ENCODE results near the gene SRMS.
A peak's percentile ranks its signal among the peaks of the same experiment; 100 is the strongest.
"Not testable (repeated sequence)": the region's sequence is repeated elsewhere in the genome, so short reads cannot be mapped to it uniquely, and the experiment has no call there.

SRMS gene

DNA sequence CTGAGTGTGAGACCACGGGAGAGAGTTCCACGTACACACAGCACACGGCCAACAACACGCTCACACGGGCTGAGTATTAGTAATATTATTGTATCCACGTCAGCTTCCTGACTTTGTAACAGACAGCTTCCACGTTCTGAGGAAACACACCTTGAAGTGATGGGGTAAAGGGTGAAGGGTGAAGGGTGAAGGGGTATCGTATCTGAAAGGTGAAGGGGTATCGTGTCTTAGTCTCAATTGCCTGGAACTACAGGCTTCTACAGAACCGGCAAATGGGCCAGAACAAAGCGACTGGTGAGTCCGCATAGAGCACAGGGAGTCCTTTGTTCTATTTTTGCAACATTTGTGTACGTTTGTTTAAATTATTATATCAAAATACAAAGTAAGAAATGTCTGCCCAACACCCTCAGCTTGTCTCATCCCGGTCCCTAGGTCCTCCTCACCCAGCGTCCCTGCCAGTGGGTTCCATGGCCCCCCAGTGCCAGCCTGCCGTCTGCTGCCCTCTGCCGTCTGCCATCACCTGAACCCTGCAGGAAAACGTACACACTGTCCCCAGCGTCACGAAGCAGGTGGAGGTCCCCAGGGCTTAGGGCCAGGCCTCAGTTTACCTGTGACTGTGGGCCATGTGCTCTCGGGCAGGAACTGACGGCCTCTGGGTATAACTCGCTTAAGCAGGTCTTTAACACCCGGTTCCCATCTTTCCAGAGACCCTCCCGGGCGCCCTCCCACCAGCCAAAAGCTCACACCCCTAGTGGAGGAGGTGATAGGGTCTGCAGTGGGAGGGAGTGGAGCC lies 30.9 kb upstream of the SRMS start:
- no peak for DNase-seq

DNA sequence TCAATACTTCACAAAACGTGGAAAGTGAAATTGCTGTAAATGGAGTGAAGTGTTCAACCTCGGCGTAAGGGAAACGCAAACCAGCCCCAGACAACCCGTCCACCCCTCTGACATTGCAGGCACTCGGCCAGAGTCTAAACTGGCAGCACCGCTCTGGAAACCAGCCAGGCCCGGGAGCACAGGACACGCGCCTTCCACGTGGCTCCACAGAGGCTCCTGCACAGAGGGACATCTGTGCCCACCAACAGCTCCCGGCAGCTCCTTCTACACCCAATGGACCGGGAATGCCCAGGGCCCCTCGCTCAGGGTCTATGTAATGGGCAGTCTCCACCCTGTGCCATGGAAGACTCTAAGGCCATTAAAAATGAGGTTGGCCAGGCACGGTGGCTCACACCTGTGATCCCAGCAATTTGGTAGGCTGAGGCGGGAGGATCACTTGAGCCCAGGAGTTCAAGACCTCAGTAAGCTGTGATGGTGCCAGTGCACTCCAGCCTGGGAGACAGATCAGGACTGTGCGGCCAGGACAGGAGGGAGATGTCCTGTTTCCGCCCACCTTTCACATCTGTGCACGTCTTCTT lies 29.9 kb upstream of the SRMS start:
- peak; percentile 15 for DNase-seq

DNA sequence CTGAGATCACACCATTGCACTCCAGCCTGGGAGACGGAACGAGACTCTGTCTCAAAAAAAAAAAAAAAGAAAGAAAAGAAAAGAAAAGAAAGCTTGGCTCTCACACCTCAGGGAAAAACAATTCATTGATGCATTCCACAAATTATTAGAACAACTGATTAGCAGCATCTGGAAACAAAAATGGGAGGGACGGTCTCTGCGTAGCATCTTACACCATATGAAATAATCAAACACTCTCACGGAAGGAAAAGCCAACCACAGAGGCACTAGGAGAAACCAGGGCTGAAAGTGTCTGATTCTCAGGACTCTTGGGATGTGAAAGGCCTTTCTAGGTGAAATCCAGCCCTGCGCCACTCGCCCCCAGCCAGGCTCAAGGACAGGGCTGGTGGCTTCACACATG lies 28.8 kb upstream of the SRMS start:
- no peak for DNase-seq

DNA sequence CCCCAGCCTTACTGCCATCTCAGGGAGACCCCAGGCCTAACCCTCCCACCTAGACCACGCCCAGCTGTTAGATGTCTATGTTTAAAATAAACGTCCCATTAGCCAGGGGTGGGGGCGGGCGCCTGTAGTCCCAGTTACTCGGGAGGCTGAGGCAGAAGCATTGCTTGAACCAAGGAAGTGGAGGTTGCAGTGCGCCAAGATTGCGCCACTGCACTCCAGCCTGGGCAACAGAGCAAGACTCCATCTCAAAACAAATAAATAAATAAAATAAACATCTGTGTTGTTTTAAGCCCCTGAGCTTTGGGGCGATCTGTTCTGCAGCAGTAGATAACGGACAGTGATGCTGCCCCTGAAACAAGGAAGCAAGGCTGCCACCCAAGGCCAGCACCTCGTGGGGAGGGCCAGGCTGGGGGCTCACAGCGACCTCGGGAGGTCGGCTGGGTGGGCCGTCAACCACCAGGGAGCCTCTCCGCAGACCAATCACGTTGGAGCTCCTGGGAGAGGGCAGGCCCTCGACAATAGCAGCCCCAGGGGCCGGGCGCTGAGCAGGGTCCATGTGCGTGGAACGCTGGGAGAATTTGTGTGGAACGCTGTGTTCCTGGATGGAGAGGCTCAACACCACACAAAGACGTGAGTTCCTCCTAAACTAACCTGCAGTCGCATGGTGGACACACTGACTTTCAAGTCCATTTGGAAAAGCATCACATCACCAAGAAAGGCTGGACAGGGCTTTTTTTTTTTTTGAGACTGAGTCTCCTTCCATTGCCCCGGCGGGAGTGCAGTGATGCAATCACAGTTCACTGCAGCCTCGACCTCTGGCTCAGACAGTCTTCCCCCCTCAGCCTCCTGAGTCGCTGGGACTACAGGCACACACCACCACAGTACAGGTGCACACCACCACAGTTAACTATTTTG lies 27.5 kb upstream of the SRMS start:
- DNase-seq = no peak

DNA sequence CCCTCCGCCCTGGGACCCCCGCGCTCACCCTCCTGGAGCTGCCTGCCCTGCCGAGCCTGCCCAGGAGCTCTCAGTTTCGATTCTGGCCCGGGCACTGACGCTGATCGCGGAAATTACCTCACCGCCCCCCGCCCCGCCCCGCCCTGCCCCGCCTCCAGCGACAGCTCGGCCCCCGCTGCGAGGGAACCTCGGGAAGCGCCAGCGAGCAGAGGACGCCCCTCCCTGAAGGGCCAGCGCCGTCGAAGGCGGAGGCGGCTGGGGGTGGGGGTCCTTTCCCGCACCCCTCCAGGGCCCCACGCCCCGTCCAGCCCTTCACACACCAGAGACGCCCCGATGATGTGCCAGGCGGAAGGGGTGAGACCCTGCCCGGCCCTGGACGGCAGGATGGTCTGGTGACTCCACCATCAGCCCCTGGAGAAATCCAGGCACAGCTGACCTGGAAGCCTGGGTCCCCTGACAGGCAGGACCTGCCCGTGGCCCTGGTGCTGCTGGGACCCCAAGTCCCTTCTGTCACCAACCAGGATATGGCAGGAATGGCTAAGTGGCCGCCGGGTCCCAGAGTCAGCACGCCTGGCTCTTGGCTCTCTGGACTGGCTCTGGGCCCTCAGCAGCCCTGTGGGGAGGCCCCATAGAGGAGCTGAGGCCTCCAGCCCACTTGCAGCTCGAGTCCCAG lies 26.7 kb upstream of the SRMS start, which contains the start of gene HELZ2:
HELZ2 (minus strand) TSS at position 84 of the 673 bp plus-strand sequence. CDS start 1,854 bp downstream, outside the sequence.
- no peak for DNase-seq

DNA sequence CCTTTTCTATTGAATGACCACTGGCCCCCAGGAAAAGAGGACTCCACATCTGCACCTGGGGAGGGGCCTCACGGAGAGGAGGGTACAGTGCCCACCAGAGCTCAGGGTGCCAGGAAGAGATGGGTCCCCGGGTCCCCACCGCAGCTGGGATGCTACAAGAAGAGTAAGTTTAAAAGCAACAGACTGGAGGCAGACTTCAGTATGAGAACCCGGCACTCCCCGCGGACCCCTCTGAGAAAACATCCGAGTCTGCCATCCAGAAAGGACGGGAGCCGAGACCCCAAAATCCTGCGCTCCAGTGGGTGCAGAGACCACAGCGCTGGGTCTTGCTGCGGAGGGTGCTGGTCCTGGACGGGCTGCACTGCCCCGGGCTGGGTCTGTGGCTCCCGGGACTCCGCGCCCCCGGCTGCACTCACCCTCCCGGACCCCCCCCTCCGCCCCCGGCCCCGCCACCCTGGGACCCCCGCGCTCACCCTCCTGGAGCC lies 26.1 kb upstream of the SRMS start:
- no peak for DNase-seq

DNA sequence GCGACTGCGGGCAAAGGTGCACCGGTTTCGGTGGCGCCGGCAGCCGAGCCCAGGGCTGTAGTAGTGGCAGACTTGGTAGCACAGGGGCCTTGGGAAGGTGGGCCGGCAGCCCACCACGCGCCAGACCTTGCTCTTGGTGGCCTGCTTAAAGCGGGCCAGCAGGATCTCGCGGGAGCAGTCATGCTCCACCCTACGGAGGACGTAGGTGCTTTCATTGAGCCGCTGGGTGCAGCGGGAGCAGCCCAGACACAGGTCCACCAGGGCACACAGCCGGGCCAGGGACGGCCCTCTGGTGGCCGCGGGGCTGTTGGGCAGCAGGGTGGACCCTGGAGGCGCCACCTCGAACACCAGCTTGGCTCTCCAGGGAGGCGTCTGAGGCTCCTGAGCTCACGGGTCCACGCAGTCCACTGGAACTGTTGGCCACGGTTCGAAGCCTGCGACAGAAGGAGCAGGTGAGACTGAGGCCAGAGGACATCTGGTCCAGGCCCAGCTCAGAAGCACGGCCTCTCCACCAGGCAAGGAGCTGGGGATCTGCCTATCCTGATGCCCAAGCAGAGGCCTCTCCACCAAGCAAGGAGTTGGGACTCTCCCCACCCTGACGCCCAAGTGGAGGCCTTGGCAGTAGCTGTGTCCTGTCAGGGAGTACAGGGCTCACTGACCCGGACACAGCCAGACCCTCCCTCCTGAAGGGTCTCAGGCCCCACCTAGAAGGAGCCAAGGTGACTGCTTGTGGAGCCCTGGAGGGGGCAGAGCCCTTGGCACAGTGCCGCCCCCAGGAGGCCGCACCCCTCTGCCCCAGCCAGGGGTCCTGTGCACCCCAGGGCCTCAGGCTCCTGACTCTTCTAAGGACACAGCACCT lies 25.5 kb upstream of the SRMS start:
- no peak for DNase-seq

DNA sequence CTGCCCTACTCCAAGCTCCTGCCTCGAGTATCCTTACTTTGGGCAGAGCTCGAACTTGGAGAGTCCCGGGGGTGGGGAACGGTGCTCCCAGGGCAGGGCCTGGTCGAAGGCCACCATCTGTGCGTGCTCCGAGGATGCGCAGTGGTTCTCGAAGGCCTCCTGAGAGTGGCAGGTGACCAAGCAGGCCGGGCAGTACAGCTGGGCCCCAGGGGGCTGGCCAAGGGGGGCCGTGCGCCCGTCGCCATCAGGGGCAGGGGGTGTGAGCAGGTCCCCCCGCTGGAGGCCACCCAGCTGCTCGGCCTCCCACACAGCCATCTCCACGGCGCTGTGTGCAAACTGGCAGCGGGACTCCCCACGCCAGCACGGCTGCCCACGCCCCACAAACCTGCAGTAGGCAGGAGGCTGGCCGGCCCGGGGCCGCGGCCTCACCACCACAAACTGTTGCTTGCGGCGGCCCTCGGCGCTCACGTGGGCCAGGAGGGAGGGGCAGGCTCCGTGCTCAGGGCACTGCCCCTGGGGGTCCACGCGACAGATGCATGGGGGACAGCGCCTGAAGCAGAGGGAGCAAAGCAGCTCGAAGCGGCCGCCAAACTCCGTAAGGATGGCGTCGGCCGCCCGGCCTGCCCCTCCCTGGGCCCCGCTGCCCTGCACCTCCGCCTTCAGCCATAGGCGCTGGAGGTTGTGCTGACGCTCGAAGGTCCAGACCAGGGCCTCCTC lies 24.7 kb upstream of the SRMS start:
- no peak for DNase-seq

DNA sequence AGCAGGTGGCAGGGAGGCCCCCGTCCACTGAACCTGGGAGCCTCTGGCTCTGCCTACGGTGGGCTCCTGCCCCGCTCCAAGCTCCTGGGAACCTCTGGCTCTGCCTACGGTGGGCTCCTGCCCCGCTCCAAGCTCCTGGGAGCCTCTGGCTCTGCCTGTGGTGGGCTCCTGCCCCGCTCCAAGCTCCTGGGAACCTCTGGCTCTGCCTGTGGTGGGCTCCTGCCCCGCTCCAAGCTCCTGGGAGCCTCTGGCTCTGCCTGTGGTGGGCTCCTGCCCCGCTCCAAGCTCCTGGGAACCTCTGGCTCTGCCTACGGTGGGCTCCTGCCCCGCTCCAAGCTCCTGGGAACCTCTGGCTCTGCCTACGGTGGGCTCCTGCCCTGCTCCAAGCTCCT lies 23.5 kb upstream of the SRMS start:
- not testable (repeated sequence) for DNase-seq

DNA sequence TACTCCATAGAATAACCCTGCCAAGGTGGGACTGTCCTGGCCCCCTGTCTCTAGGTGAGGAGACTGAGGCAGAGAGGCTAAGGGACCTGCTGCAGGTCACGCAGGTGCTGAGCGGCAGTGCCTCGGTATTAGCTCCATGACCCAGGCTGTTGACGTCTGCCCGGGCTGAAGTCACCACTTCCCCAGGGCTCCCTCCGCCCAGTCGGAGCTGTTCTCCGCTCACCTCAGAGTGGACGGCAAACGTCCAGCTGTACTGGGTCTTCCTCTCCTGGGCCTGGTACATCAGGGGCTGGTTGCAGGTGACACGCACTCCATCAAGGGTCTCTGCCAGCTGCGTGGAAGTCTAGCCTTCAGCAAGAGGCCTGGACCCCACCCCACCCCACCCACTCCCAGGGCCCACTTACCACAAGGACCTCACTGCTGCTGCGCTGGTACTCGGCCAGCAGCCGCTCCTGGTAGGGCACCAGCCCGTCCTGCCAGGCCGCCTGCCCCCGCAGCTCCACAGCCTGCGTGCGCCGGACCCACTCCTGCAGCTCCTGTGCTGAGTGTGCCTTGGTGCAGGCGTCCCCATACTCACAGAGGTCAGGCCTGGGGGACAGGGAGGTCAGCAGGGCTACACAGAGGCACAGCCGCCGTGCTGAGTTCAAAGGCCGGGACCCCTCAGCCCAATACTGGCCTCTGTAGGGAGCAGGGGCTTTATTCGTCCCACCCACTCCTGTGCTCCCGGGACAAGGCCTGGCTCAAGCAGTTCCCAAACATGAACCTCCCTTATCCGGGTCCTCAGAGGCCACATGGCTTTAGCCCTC lies 22.9 kb upstream of the SRMS start:
- DNase-seq = no peak

DNA sequence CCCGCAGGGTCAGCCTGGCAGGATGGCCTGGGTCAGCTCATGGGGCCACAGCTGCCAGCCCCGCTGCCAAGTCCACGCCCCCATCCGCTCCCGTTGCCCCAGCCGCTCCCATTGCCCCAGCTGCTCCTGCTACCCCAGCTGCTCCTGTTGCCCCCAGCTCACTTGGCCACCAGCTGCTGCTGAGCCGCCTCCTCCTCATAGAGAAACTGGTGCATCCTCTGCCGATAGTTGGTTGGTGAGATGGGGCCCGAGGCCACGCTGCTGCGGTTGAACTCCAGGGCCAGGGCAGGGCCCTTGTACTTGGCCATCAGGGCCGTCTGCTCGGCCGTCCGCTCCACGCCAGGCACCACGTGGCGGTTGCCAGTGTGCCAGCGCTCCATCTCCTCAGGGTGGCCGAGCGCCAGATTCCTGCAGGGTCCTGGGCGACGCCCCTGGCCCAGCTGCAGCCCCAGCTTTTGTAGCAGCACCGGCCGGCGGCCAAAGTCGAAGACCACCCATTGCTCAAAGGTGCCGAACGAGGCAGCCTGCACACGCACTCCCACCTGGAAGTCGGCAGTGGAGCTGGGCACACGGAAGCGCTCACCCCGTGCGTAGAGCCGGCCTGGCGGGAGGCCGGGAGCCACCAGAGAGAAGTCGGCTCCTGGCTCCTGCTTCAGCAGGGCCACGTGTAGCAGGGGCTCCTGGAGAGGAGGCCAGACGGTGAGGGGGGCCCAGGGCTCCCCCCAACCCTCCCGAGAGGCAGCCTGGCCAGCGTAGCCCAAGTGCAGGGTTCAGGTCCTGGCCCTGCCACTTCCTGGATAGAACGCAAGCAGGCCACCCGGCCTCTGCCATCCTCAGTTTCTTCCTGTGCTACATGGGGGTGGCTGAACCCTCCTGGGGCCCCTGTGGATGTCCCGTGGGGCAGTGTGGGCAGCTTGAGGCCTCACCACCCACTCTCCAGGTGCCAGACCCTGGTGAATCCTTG lies 21.7 kb upstream of the SRMS start:
- DNase-seq = no peak

DNA sequence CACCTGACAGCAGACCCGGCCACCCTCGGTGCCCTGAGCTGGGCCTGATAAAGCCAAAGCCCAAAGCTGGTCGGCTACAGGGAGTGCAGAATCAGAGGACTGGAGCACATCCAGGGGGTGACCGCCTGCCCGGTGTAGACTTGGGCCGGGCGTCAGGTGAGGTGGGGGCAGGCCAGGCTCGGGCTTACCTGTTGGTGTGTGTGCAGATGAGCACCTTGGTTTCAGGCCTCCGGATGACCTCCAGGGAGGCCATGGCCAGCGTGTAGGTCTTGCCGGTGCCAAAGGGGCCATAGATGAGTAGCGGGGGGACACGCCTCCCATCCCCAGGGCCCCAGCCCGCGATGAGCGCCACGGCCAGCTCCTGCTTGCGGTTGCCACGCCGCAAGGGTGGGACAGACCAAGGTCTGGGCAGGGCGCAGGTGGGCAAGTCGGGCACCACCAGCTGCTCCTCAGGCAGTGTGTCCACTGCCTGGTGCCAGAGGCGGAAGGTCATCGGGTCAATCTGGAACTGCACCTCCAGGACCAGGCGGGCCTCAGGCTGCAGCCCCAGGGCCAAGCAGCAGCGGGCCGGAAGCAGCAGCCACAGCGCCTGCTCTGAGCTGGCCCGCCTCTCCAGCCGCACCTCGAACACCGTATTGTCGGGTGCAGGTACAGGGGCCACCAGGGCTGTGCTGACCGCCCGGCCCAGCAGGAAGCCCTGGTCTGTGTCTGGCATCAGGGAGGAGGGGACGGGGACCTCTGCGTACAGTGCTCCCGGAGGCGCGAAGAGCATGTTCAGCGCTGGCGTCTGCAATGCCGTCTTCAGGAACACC lies 20.8 kb upstream of the SRMS start:
- no peak for DNase-seq

DNA sequence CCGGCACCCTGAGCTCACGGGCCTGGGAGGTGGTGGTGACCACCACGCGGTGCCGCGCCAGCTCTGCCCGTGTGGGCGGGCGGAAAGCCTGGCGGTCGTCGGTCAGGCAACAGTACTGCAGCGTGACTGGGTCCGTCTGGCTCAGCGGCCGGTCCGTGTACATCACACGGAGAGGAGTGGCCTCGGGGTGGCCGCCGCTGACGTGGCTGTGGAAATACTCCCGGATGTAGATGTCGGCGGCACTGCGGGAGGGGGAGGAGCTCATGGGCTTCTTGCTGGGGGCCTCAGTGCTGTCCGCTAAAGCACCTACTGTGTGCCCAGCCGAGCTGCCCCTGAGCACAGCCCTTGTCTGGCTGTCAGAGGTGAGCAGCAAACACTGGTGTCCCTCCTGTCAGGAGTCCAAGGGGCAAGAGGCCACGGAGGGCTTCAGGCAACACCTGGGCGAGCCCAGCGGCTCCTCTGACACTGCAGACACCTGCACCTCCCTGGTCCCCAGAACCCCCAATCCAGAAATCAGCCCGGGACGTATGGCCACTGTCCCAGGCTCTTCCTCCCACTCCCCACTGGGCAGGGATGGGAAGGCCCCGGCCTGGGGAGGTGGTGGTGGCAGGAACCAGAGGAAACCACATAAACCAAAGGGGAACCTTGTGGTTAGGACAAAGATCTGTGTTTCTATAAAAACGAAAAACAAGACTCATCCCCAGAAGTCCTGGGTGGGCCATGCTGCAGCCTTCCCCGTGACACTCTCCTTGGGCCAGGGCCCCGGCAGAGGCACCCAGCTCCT lies 20.0 kb upstream of the SRMS start:
- DNase-seq = no peak

DNA sequence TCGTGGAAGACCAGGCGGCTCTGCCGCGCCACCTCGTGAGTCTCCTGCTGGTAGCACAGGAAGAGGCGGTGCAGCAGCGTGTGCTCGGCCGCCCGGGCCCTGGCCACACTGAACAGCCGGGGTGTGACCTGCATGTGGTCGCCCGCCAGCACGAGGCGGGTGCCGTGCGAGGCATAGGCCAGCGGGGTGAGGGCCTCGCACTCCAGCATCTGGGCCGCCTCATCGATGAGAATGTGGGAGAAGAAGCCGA lies 19.5 kb upstream of the SRMS start:
- DNase-seq = no peak

DNA sequence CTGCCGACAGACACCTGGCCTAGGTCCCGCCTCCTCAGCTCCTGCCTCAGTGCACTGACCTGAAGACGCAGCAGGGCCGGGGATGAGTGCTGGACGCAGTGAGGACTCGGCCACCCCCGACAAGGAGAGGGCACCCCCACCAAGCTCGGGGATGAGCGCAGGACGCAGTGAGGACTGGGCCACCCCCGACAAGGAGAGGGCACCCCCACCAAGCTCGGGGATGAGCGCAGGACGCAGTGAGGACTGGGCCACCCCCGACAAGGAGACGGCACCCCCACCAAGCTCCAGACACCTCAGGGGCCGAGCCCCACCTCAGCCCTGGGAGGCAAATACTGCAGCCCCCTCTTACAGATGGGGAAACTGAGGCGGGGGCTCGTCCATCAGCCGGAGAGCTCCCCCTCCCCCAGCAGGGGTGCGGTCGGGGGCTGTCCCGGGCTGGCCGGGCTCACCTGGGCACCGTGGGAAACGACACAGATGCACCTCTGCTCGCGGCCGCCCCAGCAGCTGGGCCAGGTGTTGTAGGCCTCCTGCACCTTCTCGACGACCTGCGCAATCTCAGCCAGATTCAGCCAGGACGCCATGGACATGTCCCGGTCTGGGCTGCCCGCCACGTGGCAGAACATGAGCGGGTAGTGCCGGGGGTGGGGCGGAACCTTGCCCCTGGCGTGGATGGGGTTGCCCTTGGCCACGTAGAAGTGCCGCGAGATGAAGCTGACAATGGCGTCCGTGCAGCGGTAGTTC lies 19.0 kb upstream of the SRMS start:
- DNase-seq = no peak

DNA sequence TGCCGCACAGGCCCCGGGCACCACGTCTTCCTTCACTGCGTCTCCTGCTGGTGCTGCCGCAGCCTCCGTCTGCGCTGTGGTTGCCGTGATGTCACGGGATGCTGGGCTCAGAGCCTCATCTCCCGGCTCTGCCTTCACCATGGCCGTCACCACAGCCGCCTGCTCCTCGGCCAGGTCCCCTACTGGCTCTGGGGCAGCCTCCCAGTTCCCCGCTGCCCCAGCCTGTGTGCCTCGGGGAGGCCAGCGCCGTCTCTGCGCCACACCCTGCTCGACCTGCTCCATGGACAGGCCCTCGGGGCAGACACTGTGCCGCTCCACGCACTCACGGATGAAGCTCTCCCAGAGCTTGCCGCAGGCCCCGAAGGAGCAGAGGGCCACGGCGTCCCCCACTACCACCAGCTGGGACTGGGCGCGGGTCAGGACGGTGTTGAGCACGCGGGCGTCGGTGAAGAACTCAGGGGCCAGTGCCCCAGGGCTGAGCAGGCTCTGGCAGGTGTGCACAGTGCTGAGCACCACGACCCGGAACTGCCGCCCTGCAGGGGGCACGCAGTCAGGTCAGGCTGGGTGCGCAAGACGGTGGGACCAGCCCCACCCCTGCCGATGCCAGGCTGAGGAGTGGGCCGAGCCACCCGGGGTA lies 18.3 kb upstream of the SRMS start:
- DNase-seq = no peak
